Natural killer cell treated with Interleukin-12 subunit alpha and Interleukin-12 subunit beta and Interleukin-15 and Interleukin-18, amount 100 ng/mL, for 72 hours (primary cell): ENCODE data around the gene JAG2. TPM values are rescaled to one million over a fixed set of nuclear protein-coding genes. Genes with fewer than 3 reads are reported as not detected.

Source experiments
- total RNA-seq, 2 donors: library from RNA; stranded (reverse); gene quantifications; one replicate each; pipeline ENCODE4 v1.2.3, GENCODE V29; 2022

JAG2 gene
- total RNA-seq, 2 donors from 2014 or later = 5.9 to 7.1 TPM

Other genes with a start within 250 kb of the JAG2 start
- gene PLD4, start 243.9 kb downstream of the JAG2 start, total RNA-seq = not detected
- gene AHNAK2, start 190.4 kb downstream of the JAG2 start, total RNA-seq = not detected
- gene CLBA1, start 183.0 kb downstream of the JAG2 start, total RNA-seq = 1 to 10 TPM; 1.2 to 1.5 TPM
- gene CDCA4, start 147.7 kb downstream of the JAG2 start, total RNA-seq = 10 to 100 TPM; 39.9 to 71.5 TPM
- 10 to 100 TPM; 80.9 to 88.3 TPM for gene GPR132, start 103.3 kb downstream of the JAG2 start, total RNA-seq
- 10 to 100 TPM; 10.2 to 23.4 TPM for gene NUDT14, start 12.5 kb upstream of the JAG2 start, total RNA-seq
- gene BTBD6, start 79.8 kb upstream of the JAG2 start, total RNA-seq = 10 to 100 TPM; 42.3 to 52.9 TPM
- gene BRF1, start 132.2 kb upstream of the JAG2 start, total RNA-seq = 10 to 100 TPM; 43.4 to 76.5 TPM
- gene PACS2, start 146.0 kb upstream of the JAG2 start, total RNA-seq = 10 to 100 TPM; 24.9 to 26.3 TPM
- gene TEX22, start 229.8 kb upstream of the JAG2 start, total RNA-seq = 1 to 10 TPM; 2.7 to 3.7 TPM